ENCODE results near the gene DNAJB5. TPM values are rescaled to one million over a fixed set of nuclear protein-coding genes. Genes with fewer than 3 reads are reported as not detected.
A peak's percentile ranks its signal among the peaks of the same experiment; 100 is the strongest.

DNAJB5 gene
- total and polyA plus RNA-seq, 9 donors: 5.7 to 23.0 (median 11.8) TPM

DNA sequence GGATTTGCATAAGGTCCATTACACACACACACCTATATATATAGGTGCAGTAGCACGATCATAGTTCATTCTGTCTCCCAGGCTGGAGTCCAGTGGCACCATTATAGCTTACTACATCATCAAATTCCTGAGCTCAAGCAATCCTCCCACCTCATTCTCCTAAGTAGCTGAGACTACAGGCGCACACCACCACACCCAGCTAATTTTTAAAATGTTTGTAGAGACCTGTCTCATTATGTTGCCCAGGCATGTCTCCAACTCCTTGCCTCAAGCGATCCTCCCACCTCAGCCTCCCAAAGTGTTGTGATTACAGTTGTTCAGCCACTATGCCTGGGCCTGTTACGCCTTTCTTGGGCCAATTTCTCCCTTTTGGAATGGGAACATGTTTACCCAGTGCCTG, 39.7 kb downstream of the DNAJB5 start:
- no peaks in the 10 kb centered on the region for H3K36me3 ChIP-seq
- no peaks in the 10 kb centered on the region for H3K27me3 ChIP-seq
- H3K4me3 ChIP-seq: no peak overlapping the region
- no peak for DNase-seq
- no peaks in the 10 kb centered on the region for H3K9me3 ChIP-seq
- TF ChIP-seq POLR2A (IDR thresholded peaks at IDR 0.05): no peak
- TF ChIP-seq EP300 (IDR thresholded peaks at IDR 0.05): no peak
- no peak for TF ChIP-seq CTCF (IDR thresholded peaks at IDR 0.05)
- 66 to 87% (median 68%) methylated on average over 4 of the region's 4 CpGs for WGBS, 3 donors
- H3K4me1 ChIP-seq (ENCODE audit: insufficient read depth): peaks cover 8% of the 10 kb centered on the region
- H3K27ac ChIP-seq: no peak overlapping the region
- intact Hi-C loops (cut with DNase I): no loop called here

GRCh38 chr9:35029852-35030251, 40.3 kb downstream of the DNAJB5 start:
- H3K27ac ChIP-seq: no peak overlapping the region
- H3K4me1 ChIP-seq (ENCODE audit: insufficient read depth): peaks cover 8% of the 10 kb centered on the region
- H3K4me3 ChIP-seq: no peak overlapping the region
- DNase-seq: no peak
- WGBS, 3 donors: 75 to 79% (median 79%) methylated on average over 2 of the region's 2 CpGs
- no peaks in the 10 kb centered on the region for H3K36me3 ChIP-seq
- no peaks in the 10 kb centered on the region for H3K9me3 ChIP-seq
- no peak for TF ChIP-seq POLR2A (IDR thresholded peaks at IDR 0.05)
- TF ChIP-seq CTCF (IDR thresholded peaks at IDR 0.05): no peak
- no peak for TF ChIP-seq EP300 (IDR thresholded peaks at IDR 0.05)
- H3K27me3 ChIP-seq: no peaks in the 10 kb centered on the region
- intact Hi-C loops (cut with DNase I): no loop called here

- intact Hi-C loops (cut with DNase I): no loop called here
- Histone ChIP-seq H3K27me3 (no peaks in the 10 kb centered on the region), H3K36me3 (no peaks in the 10 kb centered on the region), H3K9me3 (no peaks in the 10 kb centered on the region), H3K4me3 (no peak overlapping the region), H3K4me1 (ENCODE audit: insufficient read depth) (peaks cover 5% of the 10 kb centered on the region), H3K27ac (no peak overlapping the region)
- DNase-seq: no peak
- WGBS, 3 donors: 87 to 97% (median 95%) methylated on average over 2 of the region's 2 CpGs
- no peak for TF ChIP-seq CTCF (IDR thresholded peaks at IDR 0.05)
- no peak for TF ChIP-seq EP300 (IDR thresholded peaks at IDR 0.05)
- no peak for TF ChIP-seq POLR2A (IDR thresholded peaks at IDR 0.05)
Measured at GRCh38 chr9:35033101-35033500, 43.6 kb downstream of the DNAJB5 start.

DNA sequence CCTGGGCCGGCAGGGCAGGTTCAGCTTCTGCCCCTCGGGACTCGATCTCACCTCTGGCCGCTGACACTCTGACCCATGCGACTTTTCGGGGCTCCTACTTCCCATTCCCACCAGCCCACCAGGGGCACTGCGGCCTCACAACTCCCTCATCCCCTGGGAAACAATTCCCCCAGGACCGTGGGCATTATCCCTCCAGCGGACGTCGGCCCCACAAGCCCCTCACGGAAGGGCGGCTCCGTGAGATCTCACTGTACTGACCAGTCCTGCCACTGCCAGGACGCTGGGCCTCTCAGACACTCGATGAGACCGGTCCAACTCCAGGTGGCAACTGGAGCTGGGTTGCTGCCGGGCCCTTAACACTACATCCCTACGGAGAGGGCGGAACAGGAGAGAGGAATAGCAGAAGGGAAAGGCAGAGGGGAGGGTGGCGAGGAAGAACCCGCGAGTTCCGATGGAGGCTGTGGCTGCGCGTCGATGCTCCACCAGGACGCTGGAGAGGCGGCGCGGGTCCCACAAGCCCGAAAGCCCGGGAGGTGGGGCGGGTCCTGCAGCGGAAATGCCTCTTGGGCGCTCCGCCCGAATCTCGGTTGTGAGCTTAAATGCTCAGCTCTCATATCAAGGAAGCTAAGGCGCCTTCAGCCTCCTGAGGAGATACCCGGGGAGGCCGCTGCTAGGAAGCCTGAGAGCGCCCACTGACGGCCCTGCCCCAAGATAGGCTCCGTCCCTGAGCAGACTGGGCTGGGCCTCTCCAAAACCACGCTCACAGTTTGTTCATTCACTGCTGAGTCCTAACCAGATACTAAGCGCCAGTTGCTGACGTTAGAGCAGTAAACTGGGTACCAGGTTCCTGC, 46.5 kb downstream of the DNAJB5 start:
- intact Hi-C loops (cut with DNase I): loop anchor here in 1 of 4 donors (5.0 kb wide), 1 partner anchor 39 kb away; no protein-coding TSS in a partner anchor
- TF ChIP-seq EP300 (IDR thresholded peaks at IDR 0.05): no peak
- no peak for TF ChIP-seq CTCF (IDR thresholded peaks at IDR 0.05)
- no peak for TF ChIP-seq POLR2A (IDR thresholded peaks at IDR 0.05)
- Histone ChIP-seq H3K4me1 (ENCODE audit: insufficient read depth) (peaks cover 5% of the 10 kb centered on the region), H3K4me3 (peak overlapping the region; percentile 3), H3K9me3 (no peaks in the 10 kb centered on the region), H3K27me3 (no peaks in the 10 kb centered on the region), H3K36me3 (no peaks in the 10 kb centered on the region), H3K27ac (no peak overlapping the region)
- peak; percentile 36 to 77 (median 62) for DNase-seq
- WGBS, 3 donors: 22 to 36% (median 34%) methylated on average over 47 to 48 of the region's 48 CpGs
